Endometrial microvascular endothelial cells (primary cell): ENCODE measurements around the gene STAP2. TPM values are rescaled to one million over a fixed set of nuclear protein-coding genes. Genes with fewer than 3 reads are reported as not detected.
"Not testable (repeated sequence)": the region's sequence is repeated elsewhere in the genome, so short reads cannot be mapped to it uniquely, and the experiment has no call there.

Experiments used
- in situ Hi-C: cut with HindIII; loops from 2 replicates; pipeline ENCODE4 v1.10.0; 2017; ENCODE audit warnings: low sequenced_read_pairs, low pct_unique_long_range_greater_than_20kb; ENCODE audit errors: inconsistent ontology term
- total RNA-seq: library from RNA; depleted of rRNA; stranded (reverse); fragments of >200 nt; gene quantifications from one replicate; pipeline ENCODE4 v1.2.3, GENCODE V29; 2015; ENCODE audit errors: inconsistent ontology term

The STAP2 gene
- total RNA-seq, 1 donor from 2014 or later = 15.0 TPM

DNA sequence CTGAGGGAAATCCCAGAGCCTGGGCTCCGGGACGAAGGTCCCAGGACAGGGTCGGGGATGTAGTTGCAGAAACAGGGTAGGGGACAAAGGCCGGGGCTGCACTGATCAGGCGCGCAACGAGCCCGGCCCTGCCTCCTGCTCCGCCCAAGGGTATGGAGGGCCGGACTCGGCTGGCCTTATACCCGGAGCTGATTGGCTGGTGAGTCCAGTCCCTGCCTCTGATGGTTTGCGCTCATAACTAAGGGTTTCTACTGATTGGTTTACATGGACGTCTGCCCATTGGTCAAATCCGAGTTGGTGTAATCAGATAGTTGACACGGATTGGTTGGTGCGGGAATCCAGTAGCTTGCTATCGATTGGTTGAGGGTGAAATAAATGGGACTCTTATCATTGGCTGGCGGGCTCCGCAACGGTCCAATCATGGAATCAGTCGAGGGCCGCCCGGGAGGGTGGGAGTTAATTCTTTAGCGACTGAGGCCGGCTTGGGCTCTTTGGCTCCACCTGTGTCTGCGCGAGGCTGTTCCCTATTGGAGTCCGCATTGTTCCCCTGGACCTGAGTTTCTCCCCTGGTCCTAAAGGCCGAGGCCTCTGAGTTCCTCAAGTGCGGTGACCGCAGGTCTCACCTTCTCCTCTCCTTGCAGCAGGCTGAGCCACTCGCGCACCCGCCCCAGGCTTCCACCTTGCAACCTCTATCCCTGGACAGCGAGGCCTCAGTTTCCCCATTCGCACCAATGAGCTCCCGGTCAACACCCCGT, 4.2 kb upstream of the STAP2 start:
- in situ Hi-C loops = no loop called here

DNA sequence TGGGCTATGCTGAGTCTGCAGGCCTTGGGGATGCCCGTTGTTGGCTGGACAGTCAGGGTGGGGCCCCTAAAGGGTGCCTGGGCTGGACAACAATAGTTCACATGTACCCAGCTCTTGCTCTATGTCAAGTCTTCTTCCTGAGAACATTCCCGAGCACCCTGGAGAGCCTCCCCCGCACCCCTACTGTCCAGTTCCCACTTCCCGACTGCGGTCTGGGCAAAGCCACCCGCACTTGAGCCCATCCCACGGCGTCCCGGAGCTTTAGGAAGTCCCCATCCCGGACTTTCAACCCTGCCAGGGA, 3.6 kb upstream of the STAP2 start:
- in situ Hi-C loops = no loop called here

DNA sequence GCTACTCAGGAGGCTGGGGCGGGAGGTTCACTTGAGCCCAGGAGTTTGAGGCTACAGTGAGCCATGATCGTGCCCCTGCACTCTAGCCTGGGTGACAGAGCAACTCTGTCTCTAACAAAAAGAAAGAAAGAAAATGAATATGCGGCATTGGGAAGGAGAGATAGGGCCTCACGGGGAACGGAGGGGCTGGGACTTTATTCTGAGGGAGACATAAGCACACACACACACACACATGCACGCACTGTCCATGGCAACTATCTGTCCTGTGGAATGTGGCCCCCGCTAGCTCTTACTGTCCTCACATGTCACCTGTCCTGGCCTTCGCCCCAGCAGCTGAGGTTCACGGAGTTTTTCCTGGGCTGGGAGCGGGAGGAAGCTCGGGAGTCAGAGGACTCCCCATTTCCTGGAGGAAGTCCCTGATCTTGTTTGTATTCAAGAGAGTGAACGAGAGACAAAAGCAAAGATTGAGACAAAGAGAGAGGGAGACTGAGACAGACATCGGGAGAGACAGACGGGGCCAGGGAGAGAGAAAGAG, 654 bp downstream of the STAP2 start:
- in situ Hi-C loops = no loop called here

DNA sequence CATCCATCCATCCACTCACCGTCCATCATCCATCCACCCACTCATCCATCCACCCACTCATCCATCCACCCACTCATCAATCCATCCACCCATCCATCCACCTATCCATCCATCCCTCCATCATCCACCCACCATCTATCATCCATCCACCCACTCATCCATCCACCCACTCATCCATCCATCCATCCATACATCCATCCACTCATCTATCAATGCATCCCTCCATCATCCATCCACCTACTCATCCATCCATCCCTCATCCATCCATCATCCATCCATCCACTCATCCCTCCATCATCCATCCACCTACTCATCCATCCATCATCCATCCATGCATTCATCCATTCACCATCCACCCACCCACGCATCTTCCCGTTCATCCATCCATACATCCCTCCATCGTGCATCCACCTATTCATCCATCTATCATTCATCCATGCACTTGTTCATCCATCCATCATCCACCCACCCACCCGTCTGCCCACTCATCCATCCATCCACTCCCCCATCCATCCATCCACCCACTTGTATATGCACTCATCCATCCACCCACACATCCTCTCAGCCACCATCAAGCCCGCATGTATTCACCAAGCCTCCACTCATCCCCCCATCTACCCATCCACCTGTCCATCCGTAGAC, 3.6 kb downstream of the STAP2 start:
- in situ Hi-C loops = no loop called here

DNA sequence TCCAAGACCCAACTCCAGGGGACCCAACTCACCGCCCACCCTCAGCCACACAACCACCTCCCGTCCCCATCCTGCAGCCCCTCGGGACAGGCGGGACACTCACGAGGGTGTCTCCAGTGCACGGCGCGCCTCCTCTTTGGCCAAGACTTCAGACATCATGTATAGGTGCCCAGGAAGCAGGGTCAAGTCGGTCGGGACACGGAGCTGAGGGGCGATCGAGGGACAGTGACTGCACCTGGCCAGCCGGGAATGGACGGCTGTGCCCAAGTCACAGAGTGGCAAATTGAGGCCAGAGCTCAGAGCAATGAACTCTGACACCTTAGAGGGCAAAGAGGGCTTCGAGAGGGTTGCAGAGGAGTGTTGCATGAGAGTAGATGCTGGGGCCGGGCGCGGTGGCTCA, 8.8 kb downstream of the STAP2 start:
- in situ Hi-C loops = no loop called here

DNA sequence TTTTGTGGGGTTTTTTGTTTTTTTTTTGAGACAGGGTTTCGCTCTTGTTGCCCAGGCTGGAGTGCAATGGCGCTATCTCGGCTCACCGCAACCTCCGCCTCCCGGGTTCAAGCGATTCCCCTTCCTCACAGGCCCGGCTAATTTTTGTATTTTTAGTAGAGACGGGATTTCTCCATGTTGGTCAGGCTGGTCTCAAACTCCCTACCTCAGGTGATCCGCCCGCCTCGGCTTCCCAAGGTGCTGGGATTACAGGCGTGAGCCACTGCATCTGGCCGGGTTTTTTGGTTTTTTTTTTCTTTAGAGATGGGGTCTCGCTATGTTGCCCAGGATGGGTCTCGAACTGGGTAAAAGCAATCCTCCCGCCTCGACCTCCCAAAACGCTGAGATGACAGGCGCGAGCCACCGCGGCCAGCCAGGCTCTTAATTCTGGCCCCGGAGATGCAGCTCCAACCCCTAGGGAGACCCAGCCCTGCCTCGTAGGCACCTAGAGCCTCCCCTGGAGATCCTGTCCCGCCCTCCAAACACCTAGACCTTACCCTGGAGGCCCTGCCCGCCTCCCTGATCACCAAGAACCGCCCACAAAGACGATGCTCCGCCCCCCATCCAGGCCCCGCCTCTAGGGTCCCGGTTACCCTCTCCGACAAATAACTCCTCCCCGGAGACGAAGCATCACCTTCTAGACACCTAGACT, 9.5 kb downstream of the STAP2 start:
- in situ Hi-C loops = not testable (repeated sequence)

DNA sequence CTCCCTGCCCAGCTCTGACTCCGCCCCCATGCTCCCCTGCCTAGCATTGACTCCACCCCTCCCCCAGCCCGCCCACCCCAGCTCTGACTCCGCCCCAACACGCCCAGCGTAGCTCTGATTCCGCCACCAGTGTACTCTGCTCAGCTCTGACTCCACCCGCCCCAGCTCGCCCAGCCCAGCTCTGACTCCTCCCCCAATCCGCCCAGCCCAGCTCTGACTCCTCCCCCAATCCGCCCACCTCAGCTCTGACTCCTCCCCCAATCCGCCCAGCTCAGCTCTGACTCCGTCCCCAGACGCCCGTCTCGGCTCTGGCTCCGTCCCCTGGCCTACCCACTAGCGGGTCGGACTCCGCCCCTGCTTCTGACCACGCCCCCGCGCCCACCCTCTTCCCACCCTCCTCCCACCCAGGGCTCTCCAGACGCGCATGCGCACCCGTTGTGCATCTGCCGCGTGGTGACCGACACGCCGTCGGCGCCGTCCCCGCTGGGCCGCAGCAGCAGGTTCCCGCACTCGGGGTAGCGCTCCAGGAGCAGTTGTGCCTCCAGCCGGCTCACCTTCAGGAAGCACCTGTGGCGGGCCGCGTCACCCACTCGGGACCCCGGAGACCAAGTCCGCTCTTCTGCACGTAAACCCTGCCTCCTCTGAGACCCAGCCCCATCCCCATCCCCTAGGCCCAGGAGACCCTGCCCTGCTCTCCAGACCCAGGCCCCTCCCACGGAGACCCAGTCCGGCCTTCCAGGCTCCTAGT, 10.2 kb downstream of the STAP2 start:
- in situ Hi-C loops = no loop called here

DNA sequence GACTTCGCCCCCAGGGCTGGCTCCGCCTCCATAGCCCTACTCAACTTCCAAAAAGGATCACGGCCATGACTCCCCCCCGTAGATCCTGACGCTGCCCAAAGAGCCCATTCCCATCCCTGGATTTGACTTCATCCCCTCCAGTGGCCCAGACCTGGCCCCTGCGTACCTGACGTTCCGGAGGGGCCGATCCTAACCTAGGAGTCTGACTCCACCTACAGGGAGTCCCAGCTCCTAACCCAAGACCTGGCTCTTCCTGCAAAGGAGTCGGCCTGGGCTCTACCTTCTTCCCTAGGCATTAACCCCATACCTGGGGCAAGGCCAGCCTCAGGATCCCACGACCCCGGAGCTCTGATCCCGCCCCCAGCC, 10.8 kb downstream of the STAP2 start:
- in situ Hi-C loops = no loop called here

DNA sequence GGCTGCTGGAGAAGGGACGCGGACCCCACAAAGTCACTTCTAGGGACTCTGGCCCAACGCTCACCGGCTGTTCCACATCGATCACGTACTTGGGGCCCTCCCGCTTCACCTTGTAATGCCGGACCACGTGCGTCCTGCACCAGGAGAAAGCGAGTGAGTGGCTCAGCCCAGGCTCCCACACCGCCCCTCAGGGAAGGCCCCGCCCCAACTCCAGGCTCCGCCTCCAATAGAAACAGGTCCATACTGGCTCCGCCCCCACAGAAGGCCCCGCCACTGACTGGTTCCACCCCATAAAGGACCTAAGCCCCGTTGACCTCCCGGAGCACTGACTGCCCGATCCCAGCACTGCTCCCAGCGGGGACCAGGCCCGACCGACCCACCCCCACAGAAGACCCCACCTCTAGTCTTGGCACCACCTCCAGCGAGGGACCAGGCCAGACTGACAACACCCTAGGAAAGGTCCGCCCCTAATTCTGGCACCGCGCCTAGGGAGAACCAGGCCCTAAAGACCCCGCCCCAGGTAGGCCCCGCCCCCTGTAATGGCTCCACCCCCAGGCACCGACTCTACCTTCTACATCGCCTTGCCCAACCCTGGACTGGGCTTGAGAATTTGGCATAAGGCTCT, 11.3 kb downstream of the STAP2 start:
- in situ Hi-C loops = no loop called here

DNA sequence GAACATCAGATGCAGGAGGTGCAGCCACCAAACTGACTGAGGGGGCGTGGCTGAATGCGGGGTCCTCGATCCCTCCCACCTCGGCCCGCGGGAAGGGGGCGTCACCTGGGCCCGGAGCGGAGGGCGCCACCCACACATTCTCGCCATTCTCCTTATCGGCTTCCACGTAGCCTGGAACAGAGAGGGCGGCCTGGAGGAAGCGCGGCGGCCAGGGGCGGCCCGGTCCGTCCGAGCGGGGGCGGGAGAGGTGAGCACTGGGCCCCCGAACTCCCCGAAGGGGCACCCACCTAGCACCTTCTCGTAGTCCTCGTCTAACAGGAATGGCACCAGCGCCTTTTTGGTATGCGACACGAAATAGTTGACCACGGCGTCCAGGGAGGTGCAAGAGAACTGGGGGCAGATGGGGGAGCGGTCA, 11.8 kb downstream of the STAP2 start:
- in situ Hi-C loops = no loop called here

DNA sequence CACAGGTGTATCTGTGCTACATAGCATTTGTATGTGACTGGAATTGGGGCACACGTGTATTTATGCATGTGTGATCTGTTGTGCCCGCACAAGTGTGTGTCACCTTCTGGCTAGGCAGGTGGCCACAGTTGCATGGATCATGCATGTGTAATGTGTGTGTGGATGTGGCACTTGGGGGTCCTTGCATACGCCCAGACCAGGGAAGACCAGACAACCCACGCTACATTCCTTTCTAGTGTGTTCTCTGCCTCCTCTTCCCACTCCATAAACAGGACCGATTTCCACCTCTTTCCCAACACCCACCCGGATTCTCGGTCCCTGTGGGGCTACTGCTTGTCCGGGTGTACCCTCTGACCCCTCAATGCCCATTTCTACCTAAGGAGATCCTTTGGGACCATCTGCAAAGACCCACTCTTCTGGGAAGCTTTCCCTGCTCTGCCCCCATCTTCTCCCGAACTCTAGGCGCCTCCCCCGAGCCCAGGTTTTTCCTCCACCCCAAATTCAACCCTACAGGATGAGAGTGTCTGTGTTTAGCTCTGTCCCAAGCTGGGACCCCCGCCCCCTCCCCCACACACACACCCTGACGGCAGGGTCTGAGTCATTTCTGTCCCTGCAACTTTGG, 12.3 kb downstream of the STAP2 start:
- in situ Hi-C loops = no loop called here

DNA sequence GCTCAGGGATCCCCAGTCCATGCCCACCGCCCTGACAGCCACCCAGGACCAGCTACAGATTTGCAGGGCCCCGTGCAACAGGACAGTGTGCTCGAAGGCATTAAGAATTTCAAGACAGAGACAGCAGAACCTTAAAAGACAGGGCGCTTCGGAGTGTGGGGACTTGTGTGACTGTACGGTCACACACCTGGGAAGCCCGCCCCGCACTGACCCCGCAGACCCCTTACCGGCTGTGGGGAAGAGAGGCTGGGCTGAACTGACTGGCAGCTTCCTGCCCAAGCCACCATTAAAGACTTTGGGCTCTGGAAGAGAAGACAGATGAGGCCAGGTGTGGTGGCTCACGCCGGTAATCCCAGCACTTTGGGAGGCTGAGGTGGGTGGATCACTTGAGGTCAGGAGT, 14.4 kb downstream of the STAP2 start:
- in situ Hi-C loops = no loop called here

DNA sequence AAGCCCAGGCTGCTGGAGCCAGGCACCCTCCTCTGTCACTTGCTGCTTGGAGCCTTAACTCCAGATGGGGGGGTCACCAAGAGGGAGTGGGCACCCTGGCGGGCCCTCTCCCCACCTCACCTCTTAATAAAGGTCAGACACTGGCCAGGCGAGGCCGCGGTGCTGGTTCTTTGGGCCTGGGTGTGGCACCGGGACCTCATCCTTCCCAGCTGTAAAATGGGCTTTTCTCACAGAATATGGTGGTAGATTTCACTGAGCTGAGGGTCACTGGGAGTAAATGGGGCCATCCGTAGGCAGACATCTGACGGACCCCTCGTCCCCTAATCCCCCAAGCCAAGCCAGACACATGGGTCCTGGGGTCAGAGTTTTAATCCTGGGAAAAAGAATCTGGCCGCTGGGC, 14.9 kb downstream of the STAP2 start:
- in situ Hi-C loops = no loop called here

DNA sequence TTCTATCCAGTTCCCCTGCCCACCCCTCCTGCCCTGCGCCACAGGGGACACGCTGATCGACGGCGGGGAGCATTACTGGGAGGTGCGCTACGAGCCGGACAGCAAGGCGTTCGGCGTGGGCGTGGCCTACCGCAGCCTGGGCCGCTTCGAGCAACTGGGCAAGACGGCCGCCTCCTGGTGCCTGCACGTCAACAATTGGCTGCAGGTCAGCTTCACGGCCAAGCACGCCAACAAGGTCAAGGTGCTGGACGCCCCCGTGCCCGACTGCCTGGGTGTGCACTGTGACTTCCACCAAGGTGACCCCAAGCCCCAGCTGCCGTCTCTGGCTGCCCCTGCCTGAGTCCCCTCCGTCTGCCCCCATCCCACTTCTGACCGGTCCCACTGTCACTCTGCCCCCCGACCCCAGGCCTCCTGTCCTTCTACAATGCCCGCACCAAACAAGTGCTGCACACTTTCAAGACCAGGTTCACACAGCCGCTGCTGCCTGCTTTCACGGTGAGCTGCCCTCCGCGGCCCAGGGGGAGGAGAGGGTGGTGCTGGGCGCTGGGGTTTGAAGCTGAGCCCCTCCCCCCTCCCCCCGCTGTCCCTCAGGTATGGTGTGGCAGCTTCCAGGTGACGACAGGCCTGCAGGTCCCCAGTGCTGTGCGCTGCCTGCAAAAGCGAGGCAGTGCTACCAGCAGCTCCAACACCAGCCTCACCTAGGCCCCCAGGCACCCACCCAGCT, 15.5 kb downstream of the STAP2 start:
- in situ Hi-C loops = no loop called here

DNA sequence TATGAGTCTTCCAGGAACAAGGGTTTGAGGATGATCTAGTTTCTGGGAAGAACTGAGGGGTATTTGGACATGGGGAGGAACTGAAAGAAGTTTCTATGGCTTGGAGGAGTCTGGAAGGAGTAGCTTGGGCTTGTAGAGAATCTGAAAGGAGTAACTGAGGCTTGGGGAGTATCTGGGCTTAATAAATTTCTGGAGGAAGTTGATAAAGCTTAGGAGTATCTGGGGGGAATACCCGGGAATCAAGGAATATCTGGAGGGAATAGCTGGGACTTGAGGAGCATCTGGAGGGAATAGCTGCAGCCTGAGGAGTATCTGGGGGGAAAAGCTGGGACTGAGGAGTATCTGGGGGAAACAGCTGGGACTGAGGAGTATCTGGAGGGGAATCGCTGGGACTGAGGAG, 18.2 kb downstream of the STAP2 start:
- in situ Hi-C loops = no loop called here

DNA sequence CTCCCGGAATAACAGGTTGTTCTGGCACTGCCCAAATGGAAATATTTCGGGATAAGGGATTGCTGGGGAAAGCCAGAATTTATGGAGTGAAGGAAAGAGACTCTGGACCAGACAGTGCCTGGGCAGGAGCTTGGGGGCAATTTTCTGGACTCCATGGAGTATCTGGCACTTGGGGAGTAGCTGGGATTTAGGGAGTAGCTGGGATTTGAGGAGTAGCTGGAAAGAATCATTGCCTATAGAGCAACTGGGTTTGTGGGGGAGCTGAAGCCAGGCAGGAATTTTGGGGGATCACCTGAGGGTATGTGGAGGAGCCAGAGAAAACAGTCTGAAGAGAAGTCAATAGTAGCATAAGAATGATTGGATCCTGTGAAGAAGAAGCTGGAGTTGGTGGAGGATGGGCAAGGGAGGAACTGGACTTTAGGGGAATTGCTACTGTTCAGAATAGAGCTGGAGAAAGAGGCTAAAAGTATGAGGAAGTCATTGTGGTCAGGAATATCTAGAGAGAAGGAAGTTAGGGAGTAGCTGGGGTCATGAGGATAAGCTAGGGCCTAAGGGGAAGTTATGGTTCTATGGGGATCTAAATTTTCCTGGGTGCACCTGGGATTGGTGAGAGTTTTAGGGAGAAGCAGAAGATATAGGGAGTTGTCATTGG, 19.4 kb downstream of the STAP2 start:
- in situ Hi-C loops = no loop called here

DNA sequence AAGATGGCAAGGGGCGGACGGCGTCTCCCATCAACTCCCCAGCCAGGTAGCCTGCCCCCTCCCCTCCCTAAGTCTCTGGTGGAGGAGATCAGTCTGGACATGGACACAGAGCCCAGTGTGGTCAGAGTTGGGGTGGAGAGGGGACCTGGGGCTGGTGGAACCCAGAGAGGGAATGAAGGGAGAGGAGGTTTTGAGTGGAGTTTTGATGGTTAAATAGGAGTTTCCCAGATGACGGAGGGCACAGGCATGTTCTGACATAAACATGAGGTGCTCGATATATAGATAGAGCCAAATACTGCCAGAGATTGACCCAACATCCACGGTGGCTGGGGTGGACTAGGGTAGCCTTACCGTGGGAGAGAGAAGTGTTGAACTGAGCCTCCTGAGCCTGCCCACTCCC, 20.2 kb downstream of the STAP2 start:
- in situ Hi-C loops = no loop called here

DNA sequence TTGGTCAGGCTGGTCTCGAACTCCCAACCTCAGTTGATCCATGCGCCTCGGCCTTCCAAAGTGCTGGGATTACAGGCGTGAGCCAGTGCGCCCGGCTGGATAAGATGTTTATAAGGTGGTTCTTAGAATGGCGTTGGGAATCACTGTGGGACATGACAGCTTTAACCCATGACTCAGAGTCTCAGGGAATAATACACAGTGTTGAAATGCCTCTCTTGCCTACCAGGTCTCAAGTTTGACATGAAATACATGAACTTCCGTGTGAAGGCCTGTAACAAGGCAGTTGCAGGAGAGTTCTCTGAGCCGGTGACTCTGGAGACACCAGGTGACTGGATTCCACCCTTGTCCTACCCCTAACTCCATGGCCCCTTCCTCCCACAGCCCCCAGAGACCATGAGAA, 21.7 kb downstream of the STAP2 start:
- in situ Hi-C loops = no loop called here
